LNCaP clone FGC (cell line): ENCODE measurements around the gene HBA2.
"Not testable (repeated sequence)": the region's sequence is repeated elsewhere in the genome, so short reads cannot be mapped to it uniquely, and the experiment has no call there.

ENCODE experiments used
- DNase-seq: peaks from one replicate; pipeline ENCODE4 v3.0.0-alpha.2; 2011; ENCODE audit warnings: low read depth
- H3K4me3 ChIP-seq: 2 replicates; pipeline ENCODE4 v1.5.1; 2011; ENCODE audit warnings: mild to moderate bottlenecking, low read depth, low read length, control low read depth
- CTCF ChIP-seq: IDR thresholded peaks from 2 replicates; pipeline ENCODE4 v1.5.1; 2012; ENCODE audit warnings: mild to moderate bottlenecking; ENCODE audit not compliant: control insufficient read depth, insufficient read depth; ENCODE audit errors: extremely low read depth

HBA2 gene

GRCh38 chr16:149024-149660 is 23.5 kb upstream of the HBA2 start:
- no peak for TF ChIP-seq CTCF
- DNase-seq = no peak
- H3K4me3 ChIP-seq = no peak overlapping the region

- TF ChIP-seq CTCF = no peak
- no peak for DNase-seq
- no peak within 1 kb of the TSS for H3K4me3 ChIP-seq
Observed at GRCh38 chr16:152141-153128, 20.2 kb upstream of the HBA2 start, which contains the start of gene HBZ. Gene HBZ (plus strand): TSS chr16:152644. CDS start chr16:152910, 266 bp downstream.

- H3K4me3 ChIP-seq, DNase-seq: not testable (repeated sequence)
Observed at GRCh38 chr16:153129-153521, 19.6 kb upstream of the HBA2 start.

DNA sequence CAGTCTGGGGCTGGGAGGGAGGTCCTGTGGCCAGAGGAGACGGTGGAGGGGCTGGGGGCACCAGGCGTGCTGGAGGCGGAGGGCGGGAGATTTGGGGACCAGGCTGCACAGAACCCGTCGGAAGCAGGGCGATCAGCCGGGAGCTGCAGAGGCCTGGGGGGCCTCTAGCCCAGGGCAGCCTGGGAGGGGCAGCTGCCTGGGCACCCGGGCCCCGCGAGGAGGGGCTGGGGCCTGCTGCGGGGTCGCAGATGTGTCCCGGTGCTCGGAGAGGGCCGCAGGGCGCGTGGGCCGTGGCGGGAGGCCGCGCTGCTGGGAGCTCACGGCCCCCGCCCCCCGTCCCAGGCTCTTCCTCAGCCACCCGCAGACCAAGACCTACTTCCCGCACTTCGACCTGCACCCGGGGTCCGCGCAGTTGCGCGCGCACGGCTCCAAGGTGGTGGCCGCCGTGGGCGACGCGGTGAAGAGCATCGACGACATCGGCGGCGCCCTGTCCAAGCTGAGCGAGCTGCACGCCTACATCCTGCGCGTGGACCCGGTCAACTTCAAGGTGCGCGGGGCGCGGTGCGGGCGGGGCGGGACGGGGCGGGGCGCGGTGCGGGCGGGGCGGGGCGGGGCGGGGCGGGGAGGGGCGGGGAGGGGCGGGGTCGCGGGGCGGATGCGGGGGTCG is 19.0 kb upstream of the HBA2 start:
- not testable (repeated sequence) for DNase-seq, H3K4me3 ChIP-seq

DNA sequence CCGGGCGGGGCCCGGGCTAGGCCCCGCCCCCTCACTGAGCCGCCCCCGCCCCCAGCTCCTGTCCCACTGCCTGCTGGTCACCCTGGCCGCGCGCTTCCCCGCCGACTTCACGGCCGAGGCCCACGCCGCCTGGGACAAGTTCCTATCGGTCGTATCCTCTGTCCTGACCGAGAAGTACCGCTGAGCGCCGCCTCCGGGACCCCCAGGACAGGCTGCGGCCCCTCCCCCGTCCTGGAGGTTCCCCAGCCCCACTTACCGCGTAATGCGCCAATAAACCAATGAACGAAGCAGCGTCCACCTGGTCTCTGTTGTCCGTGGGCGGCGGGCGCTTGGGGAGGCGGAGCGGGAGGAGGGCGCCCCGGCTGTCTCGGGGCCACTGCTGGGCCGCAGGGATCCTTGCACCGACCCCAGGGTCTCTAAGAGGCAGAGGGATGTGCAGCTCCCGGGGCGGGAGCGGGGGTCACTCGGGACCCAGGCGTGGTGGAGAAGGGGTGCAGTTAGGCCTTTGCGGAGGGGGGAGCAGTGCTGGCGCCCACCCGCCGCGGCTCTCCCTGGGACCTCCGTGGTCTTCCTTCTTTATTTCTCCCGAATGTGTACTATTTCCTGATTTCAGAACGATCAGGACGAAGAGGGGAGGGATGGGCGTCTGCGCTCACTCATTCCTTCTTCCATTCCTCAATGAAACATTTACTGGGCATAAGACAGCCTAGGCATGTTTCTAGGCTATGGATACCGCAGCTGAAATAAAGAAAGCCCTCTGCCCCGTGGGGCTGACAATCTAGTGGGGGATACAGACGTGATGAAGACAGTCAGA is 18.3 kb upstream of the HBA2 start:
- H3K4me3 ChIP-seq = peak overlapping the region; percentile 52
- no peak for TF ChIP-seq CTCF
- DNase-seq = no peak

DNA sequence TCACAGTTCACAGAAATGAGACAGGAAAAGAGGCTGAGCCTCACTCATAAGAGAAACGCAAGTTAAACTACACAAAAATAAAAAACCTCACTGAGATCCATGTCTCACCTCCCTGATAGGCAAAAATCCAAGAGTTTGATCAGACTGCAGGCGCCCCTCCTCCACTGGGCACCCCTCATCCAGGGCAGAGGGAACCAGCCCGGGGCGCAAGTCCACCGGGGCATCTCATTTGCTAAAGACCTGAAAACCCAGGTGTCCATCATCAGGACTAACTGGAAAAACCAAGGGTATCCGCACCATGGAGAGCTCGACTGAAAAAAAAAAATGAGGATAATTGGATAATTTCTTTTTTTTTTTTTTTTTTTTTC is 17.7 kb upstream of the HBA2 start:
- TF ChIP-seq CTCF = no peak

GRCh38 chr16:159136-159849 is 13.4 kb upstream of the HBA2 start:
- TF ChIP-seq CTCF = no peak
- no peak for DNase-seq
- H3K4me3 ChIP-seq = no peak overlapping the region

More for the DNA sequence above, 17.7 kb upstream of the HBA2 start:
- peak overlapping the region; percentile 52 for H3K4me3 ChIP-seq
- DNase-seq = no peak

GRCh38 chr16:160242-160641 is 12.4 kb upstream of the HBA2 start:
- H3K4me3 ChIP-seq = not testable (repeated sequence)

More at GRCh38 chr16:160242-160641, 12.4 kb upstream of the HBA2 start:
- DNase-seq = not testable (repeated sequence)
